ENCODE measurements around the gene ASTN1.

The ASTN1 gene

GRCh38 chr1:176857632-176858031 is 306.9 kb downstream of the ASTN1 start:
- Histone ChIP-seq H2AFZ (ENCODE audit: low read length) (no peak overlapping the region), H3K4me2 (ENCODE audit: low read depth, low read length, poor library complexity, severe bottlenecking) (no peak overlapping the region), H4K20me1 (ENCODE audit: insufficient read depth, low read length, poor library complexity, severe bottlenecking) (no peaks in the 10 kb centered on the region), H3K4me1 (ENCODE audit: insufficient read depth, low read length, poor library complexity, severe bottlenecking) (no peaks in the 10 kb centered on the region), H3K36me3 (ENCODE audit: insufficient read depth, low read length) (no peaks in the 10 kb centered on the region), H3K9ac (ENCODE audit: low read depth, low read length, poor library complexity, severe bottlenecking) (no peak overlapping the region), H3K9me2 (replicated peaks; ENCODE audit: low read depth, low read length) (no peaks in the 10 kb centered on the region), H3K4me3 (ENCODE audit: low read length, poor library complexity, severe bottlenecking) (no peak overlapping the region), H3K9me3 (ENCODE audit: insufficient read depth, low read depth, low read length) (no peaks in the 10 kb centered on the region), H3K27me3 (ENCODE audit: insufficient read depth, low read length, poor library complexity, severe bottlenecking) (no peaks in the 10 kb centered on the region), H3F3A (ENCODE audit: low read depth) (no peaks in the 10 kb centered on the region), H3K79me2 (ENCODE audit: insufficient read depth, low read length) (no peaks in the 10 kb centered on the region)
- TF ChIP-seq EZH2phosphoT487 (IDR thresholded peaks at IDR 0.05; ENCODE audit: borderline replicate concordance) (no peak), CTCF (conservative IDR thresholded peaks at IDR 0.05; ENCODE audit: low read length) (no peak)

GRCh38 chr1:176854758-176855745 is 309.5 kb downstream of the ASTN1 start:
- Histone ChIP-seq H3K9ac (ENCODE audit: low read depth, low read length, poor library complexity, severe bottlenecking) (no peak overlapping the region), H2AFZ (ENCODE audit: low read length) (no peak overlapping the region), H3K79me2 (ENCODE audit: insufficient read depth, low read length) (no peaks in the 10 kb centered on the region)

GRCh38 chr1:176854121-176854520 is 310.4 kb downstream of the ASTN1 start:
- Histone ChIP-seq H3K27me3 (ENCODE audit: insufficient read depth, low read length, poor library complexity, severe bottlenecking) (no peaks in the 10 kb centered on the region), H3K79me2 (ENCODE audit: insufficient read depth, low read length) (no peaks in the 10 kb centered on the region), H3K9me3 (ENCODE audit: insufficient read depth, low read depth, low read length) (no peaks in the 10 kb centered on the region), H3K36me3 (ENCODE audit: insufficient read depth, low read length) (no peaks in the 10 kb centered on the region), H3K9ac (ENCODE audit: low read depth, low read length, poor library complexity, severe bottlenecking) (no peak overlapping the region), H4K20me1 (ENCODE audit: insufficient read depth, low read length, poor library complexity, severe bottlenecking) (no peaks in the 10 kb centered on the region), H3K4me2 (ENCODE audit: low read depth, low read length, poor library complexity, severe bottlenecking) (no peak overlapping the region), H3K9me2 (replicated peaks; ENCODE audit: low read depth, low read length) (no peaks in the 10 kb centered on the region), H3F3A (ENCODE audit: low read depth) (no peaks in the 10 kb centered on the region), H3K4me1 (ENCODE audit: insufficient read depth, low read length, poor library complexity, severe bottlenecking) (no peaks in the 10 kb centered on the region), H3K4me3 (ENCODE audit: low read length, poor library complexity, severe bottlenecking) (no peak overlapping the region), H2AFZ (ENCODE audit: low read length) (no peak overlapping the region)
- TF ChIP-seq EZH2phosphoT487 (IDR thresholded peaks at IDR 0.05; ENCODE audit: borderline replicate concordance) (no peak), CTCF (conservative IDR thresholded peaks at IDR 0.05; ENCODE audit: low read length) (no peak)

More at GRCh38 chr1:176854758-176855745, 309.5 kb downstream of the ASTN1 start:
- no peaks in the 10 kb centered on the region for H3K4me1 ChIP-seq (ENCODE audit: insufficient read depth, low read length, poor library complexity, severe bottlenecking)
- H3K27me3 ChIP-seq (ENCODE audit: insufficient read depth, low read length, poor library complexity, severe bottlenecking) = no peaks in the 10 kb centered on the region
- no peak overlapping the region for H3K4me2 ChIP-seq (ENCODE audit: low read depth, low read length, poor library complexity, severe bottlenecking)
- H3K9me3 ChIP-seq (ENCODE audit: insufficient read depth, low read depth, low read length) = no peaks in the 10 kb centered on the region
- no peaks in the 10 kb centered on the region for H3K9me2 ChIP-seq (replicated peaks; ENCODE audit: low read depth, low read length)
- H3F3A ChIP-seq (ENCODE audit: low read depth) = no peaks in the 10 kb centered on the region
- TF ChIP-seq EZH2phosphoT487 (IDR thresholded peaks at IDR 0.05; ENCODE audit: borderline replicate concordance) (no peak), CTCF (conservative IDR thresholded peaks at IDR 0.05; ENCODE audit: low read length) (no peak)
- no peaks in the 10 kb centered on the region for H4K20me1 ChIP-seq (ENCODE audit: insufficient read depth, low read length, poor library complexity, severe bottlenecking)
- no peaks in the 10 kb centered on the region for H3K36me3 ChIP-seq (ENCODE audit: insufficient read depth, low read length)
- no peak overlapping the region for H3K4me3 ChIP-seq (ENCODE audit: low read length, poor library complexity, severe bottlenecking)

All from Loucy (cell line).